ENCODE results near the gene PITX1.

- TF ChIP-seq POLR2A (IDR thresholded peaks at IDR 0.05), result no peak
- TF ChIP-seq, protein P1, sequence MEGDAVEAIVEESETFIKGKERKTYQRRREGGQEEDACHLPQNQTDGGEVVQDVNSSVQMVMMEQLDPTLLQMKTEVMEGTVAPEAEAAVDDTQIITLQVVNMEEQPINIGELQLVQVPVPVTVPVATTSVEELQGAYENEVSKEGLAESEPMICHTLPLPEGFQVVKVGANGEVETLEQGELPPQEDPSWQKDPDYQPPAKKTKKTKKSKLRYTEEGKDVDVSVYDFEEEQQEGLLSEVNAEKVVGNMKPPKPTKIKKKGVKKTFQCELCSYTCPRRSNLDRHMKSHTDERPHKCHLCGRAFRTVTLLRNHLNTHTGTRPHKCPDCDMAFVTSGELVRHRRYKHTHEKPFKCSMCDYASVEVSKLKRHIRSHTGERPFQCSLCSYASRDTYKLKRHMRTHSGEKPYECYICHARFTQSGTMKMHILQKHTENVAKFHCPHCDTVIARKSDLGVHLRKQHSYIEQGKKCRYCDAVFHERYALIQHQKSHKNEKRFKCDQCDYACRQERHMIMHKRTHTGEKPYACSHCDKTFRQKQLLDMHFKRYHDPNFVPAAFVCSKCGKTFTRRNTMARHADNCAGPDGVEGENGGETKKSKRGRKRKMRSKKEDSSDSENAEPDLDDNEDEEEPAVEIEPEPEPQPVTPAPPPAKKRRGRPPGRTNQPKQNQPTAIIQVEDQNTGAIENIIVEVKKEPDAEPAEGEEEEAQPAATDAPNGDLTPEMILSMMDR (IDR thresholded peaks at IDR 0.05), result no peak
These were observed 8.0 kb downstream of the PITX1 start for GRCh38 chr5:135025730-135026644.
